Measurements from ENCODE around the gene IGFN1. TPM values are rescaled to one million over a fixed set of nuclear protein-coding genes. Genes with fewer than 3 reads are reported as not detected.

The IGFN1 gene
- total RNA-seq, 1 donor from 2014 or later, result 0.81 TPM

- intact Hi-C loops (cut with DNase I), result no loop called here
- Histone ChIP-seq H3K9me3 (no peaks in the 10 kb centered on the region), H3K36me3 (no peaks in the 10 kb centered on the region), H3K4me1 (peaks cover 5% of the 10 kb centered on the region), H3K4me3 (no peak overlapping the region), H3K27me3 (no peaks in the 10 kb centered on the region), H3K27ac (no peak overlapping the region)
- ATAC-seq (no peak), DNase-seq (no peak)
- TF ChIP-seq CTCF (IDR thresholded peaks at IDR 0.05), result no peak
Observed at GRCh38 chr1:201189085-201189484, 1.5 kb upstream of the IGFN1 start.

- Histone ChIP-seq H3K27me3 (no peaks in the 10 kb centered on the region), H3K4me3 (no peak overlapping the region), H3K9me3 (no peaks in the 10 kb centered on the region), H3K36me3 (no peaks in the 10 kb centered on the region), H3K4me1 (no peaks in the 10 kb centered on the region), H3K27ac (no peak overlapping the region)
- no peak for DNase-seq
- TF ChIP-seq CTCF (IDR thresholded peaks at IDR 0.05), result no peak
- intact Hi-C loops (cut with DNase I), result no loop called here
- ATAC-seq, result no peak
Observed at GRCh38 chr1:201190005-201190404, 619 bp upstream of the IGFN1 start.

- no peaks in the 10 kb centered on the region for H3K27me3 ChIP-seq
- intact Hi-C loops (cut with DNase I), result no loop called here
- TF ChIP-seq CTCF (IDR thresholded peaks at IDR 0.05), result no peak
- no peaks in the 10 kb centered on the region for H3K36me3 ChIP-seq
- no peaks in the 10 kb centered on the region for H3K9me3 ChIP-seq
- ATAC-seq, result no peak
- no peaks in the 10 kb centered on the region for H3K4me1 ChIP-seq
- H3K4me3 ChIP-seq, result no peak overlapping the region
- no peak overlapping the region for H3K27ac ChIP-seq
- DNase-seq, result no peak
Observed at GRCh38 chr1:201191653-201192260, 1.1 kb downstream of the IGFN1 start.

GRCh38 chr1:201192261-201192788 lies 1.7 kb downstream of the IGFN1 start:
- H3K9me3 ChIP-seq, result no peaks in the 10 kb centered on the region
- H3K4me1 ChIP-seq, result no peaks in the 10 kb centered on the region
- ATAC-seq (no peak), DNase-seq (no peak)
- H3K27ac ChIP-seq, result no peak overlapping the region
- H3K27me3 ChIP-seq, result no peaks in the 10 kb centered on the region
- H3K36me3 ChIP-seq, result no peaks in the 10 kb centered on the region
- intact Hi-C loops (cut with DNase I), result no loop called here
- TF ChIP-seq CTCF (IDR thresholded peaks at IDR 0.05), result no peak
- no peak overlapping the region for H3K4me3 ChIP-seq

GRCh38 chr1:201194046-201194445 lies 3.4 kb downstream of the IGFN1 start:
- Histone ChIP-seq H3K27me3 (no peaks in the 10 kb centered on the region), H3K9me3 (no peaks in the 10 kb centered on the region), H3K4me1 (no peaks in the 10 kb centered on the region), H3K27ac (no peak overlapping the region), H3K36me3 (no peaks in the 10 kb centered on the region), H3K4me3 (no peak overlapping the region)
- DNase-seq (no peak), ATAC-seq (no peak)
- no peak for TF ChIP-seq CTCF (IDR thresholded peaks at IDR 0.05)
- intact Hi-C loops (cut with DNase I), result no loop called here

- no peak for TF ChIP-seq CTCF (IDR thresholded peaks at IDR 0.05)
- Histone ChIP-seq H3K4me3 (no peak overlapping the region), H3K36me3 (no peaks in the 10 kb centered on the region), H3K27ac (no peak overlapping the region), H3K4me1 (no peaks in the 10 kb centered on the region), H3K27me3 (no peaks in the 10 kb centered on the region), H3K9me3 (no peaks in the 10 kb centered on the region)
- DNase-seq (no peak), ATAC-seq (no peak)
- intact Hi-C loops (cut with DNase I), result no loop called here
Observed at GRCh38 chr1:201198598-201198997, 8.0 kb downstream of the IGFN1 start.

Measured in upper lobe of right lung (tissue), 1 donor.